ENCODE data around the gene SLC19A2. TPM values are rescaled to one million over a fixed set of nuclear protein-coding genes. Genes with fewer than 3 reads are reported as not detected.

The SLC19A2 gene
- total RNA-seq, 1 experiment from 2014 or later = 4.9 TPM

DNA sequence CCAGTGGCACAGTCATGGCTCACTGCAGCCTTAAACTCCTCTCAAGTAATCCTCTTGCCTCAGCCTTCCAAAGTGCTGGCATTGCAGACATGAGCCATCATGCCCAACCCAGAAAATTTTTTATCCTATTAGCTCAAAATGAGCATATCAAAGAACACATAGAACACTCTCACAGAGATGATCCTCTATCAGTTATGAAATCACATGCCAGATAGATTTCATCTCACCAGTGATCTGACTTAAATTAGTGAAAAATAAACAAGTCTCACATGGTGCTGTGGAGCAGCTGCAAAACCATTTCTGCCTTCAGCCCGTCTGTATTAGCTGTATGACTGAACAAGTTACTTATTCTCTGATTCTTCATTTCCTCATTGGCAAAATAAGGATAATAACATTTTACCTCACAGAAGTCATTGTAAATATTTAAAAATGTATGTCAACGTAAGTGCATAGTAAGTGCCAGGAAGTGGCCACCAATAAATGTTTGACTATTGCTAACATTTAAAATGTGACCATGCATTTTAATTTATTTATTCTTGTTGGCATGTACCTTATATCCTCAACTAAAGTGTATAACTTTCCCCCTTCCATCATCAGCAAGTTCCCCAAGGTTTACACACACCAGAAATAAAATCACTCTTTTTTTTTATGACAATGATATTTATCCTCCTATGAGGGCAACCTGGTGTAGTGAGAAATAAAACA lies 29.0 kb upstream of the SLC19A2 start:
- H3K4me1 ChIP-seq (replicated peaks; ENCODE audit: insufficient read depth) = peaks cover 42% of the 10 kb centered on the region
- H3K9me3 ChIP-seq (ENCODE audit: insufficient read depth, low read depth) = 0 out of 2 replicates have a peak, but pooled peaks cover 4% of the 10 kb centered on the region
- no peaks in the 10 kb centered on the region for H3K9me2 ChIP-seq (ENCODE audit: insufficient read depth)
- H3K79me2 ChIP-seq (ENCODE audit: low read depth) = no peaks in the 10 kb centered on the region
- ChIA-PET CTCF (no interaction called here), POLR2A (ENCODE audit: unreplicated experiment) (no interaction called here)
- DNase-seq = no peak
- no peaks in the 10 kb centered on the region for H4K20me1 ChIP-seq (ENCODE audit: insufficient read depth)
- H2AFZ ChIP-seq = no peak overlapping the region
- no peak overlapping the region for H3K4me3 ChIP-seq
- no peaks in the 10 kb centered on the region for H3K27me3 ChIP-seq (ENCODE audit: insufficient read depth, low read depth)
- H3K36me3 ChIP-seq (ENCODE audit: low read depth) = no peaks in the 10 kb centered on the region
- TF ChIP-seq, protein P1, sequence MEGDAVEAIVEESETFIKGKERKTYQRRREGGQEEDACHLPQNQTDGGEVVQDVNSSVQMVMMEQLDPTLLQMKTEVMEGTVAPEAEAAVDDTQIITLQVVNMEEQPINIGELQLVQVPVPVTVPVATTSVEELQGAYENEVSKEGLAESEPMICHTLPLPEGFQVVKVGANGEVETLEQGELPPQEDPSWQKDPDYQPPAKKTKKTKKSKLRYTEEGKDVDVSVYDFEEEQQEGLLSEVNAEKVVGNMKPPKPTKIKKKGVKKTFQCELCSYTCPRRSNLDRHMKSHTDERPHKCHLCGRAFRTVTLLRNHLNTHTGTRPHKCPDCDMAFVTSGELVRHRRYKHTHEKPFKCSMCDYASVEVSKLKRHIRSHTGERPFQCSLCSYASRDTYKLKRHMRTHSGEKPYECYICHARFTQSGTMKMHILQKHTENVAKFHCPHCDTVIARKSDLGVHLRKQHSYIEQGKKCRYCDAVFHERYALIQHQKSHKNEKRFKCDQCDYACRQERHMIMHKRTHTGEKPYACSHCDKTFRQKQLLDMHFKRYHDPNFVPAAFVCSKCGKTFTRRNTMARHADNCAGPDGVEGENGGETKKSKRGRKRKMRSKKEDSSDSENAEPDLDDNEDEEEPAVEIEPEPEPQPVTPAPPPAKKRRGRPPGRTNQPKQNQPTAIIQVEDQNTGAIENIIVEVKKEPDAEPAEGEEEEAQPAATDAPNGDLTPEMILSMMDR (conservative IDR thresholded peaks at IDR 0.05) = no peak
- no peak for TF ChIP-seq EZH2 (IDR thresholded peaks at IDR 0.05; ENCODE audit: low read depth)
- no TSS peak for BruUV-seq (replicated peaks)
- no peak overlapping the region for H3K4me2 ChIP-seq
- intact Hi-C loops (cut with micrococcal nuclease; ENCODE audit: unreplicated experiment) = no loop called here
- H3K27ac ChIP-seq = no peak overlapping the region
- H3F3A ChIP-seq (ENCODE audit: insufficient read depth, low read depth) = peaks cover 22% of the 10 kb centered on the region

DNA sequence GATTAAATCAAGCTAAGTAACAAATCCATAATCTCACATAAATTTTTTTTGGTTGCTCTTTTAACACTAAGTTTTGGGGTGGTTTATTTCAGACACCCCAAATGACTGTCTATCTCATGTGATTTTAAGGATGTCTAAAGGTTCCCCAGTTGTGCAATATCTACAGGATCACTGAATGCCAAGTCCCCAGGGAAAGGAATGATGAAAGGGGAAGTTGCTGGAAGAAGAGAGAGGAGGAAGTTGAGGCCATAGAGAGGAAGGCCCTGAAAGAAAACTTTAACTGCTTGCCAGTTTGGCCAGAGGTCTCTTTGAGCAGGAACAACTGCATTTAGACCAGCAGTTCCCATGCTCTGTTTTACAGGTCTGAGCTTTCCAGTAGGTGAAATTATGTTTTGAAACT lies 27.5 kb upstream of the SLC19A2 start:
- Histone ChIP-seq H3K27me3 (ENCODE audit: insufficient read depth, low read depth) (no peaks in the 10 kb centered on the region), H2AFZ (no peak overlapping the region), H4K20me1 (ENCODE audit: insufficient read depth) (no peaks in the 10 kb centered on the region), H3K9me3 (ENCODE audit: insufficient read depth, low read depth) (0 out of 2 replicates have a peak, but pooled peaks cover 4% of the 10 kb centered on the region), H3K4me2 (0 out of 2 replicates have a peak overlapping the region, but pooled peaks have one; percentile 9), H3F3A (ENCODE audit: insufficient read depth, low read depth) (peaks cover 22% of the 10 kb centered on the region), H3K36me3 (ENCODE audit: low read depth) (no peaks in the 10 kb centered on the region), H3K4me3 (no peak overlapping the region), H3K27ac (peak overlapping the region; percentile 14; the same call in 1 of the 2 replicates), H3K9me2 (ENCODE audit: insufficient read depth) (no peaks in the 10 kb centered on the region), H3K79me2 (ENCODE audit: low read depth) (no peaks in the 10 kb centered on the region), H3K4me1 (replicated peaks; ENCODE audit: insufficient read depth) (peaks cover 42% of the 10 kb centered on the region)
- ChIA-PET POLR2A (ENCODE audit: unreplicated experiment) (no interaction called here), CTCF (no interaction called here)
- intact Hi-C loops (cut with micrococcal nuclease; ENCODE audit: unreplicated experiment) = no loop called here
- no peak for TF ChIP-seq EZH2 (IDR thresholded peaks at IDR 0.05; ENCODE audit: low read depth)
- TF ChIP-seq, protein P1 (conservative IDR thresholded peaks at IDR 0.05) = no peak
- no peak for DNase-seq
- BruUV-seq (replicated peaks) = no TSS peak

DNA sequence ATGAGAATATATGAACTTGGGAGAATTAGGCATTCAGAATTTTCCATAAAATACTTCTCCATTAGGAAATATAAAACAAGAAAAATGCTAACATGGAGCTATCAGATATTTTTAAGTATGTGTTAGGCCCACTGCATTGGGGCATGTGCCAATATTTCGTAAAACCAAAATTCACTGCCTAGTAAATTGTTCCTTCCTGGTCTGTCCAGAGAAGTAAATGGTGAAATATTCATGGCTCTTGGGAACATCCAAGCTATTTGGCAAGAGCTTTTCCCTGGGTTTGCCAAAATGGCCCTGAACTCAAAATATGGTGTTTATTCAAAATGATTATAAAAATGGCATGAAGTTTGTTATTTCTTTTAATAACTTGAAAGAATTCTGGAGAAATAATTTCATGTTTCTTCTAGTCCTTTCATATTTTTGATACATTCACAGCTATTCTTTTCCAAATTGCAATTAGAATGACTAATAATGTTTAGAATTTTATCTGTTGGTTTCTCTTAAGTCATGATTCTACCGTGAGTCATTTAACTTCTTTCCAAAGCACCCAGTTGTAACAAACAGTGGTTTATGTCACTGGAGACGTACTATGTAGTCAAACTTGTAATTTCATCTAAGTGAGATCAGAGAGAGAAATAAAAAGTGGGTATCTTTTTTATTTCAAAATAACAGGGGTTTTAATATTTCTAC lies 25.7 kb upstream of the SLC19A2 start:
- Histone ChIP-seq H3K4me2 (peak overlapping the region; percentile 51), H3K27me3 (ENCODE audit: insufficient read depth, low read depth) (no peaks in the 10 kb centered on the region), H3K4me3 (no peak overlapping the region), H3K27ac (peak overlapping the region; percentile 81), H3K36me3 (ENCODE audit: low read depth) (no peaks in the 10 kb centered on the region), H3F3A (ENCODE audit: insufficient read depth, low read depth) (peaks cover 22% of the 10 kb centered on the region), H3K4me1 (replicated peaks; ENCODE audit: insufficient read depth) (peaks cover 30% of the 10 kb centered on the region), H3K9me2 (ENCODE audit: insufficient read depth) (no peaks in the 10 kb centered on the region), H2AFZ (no peak overlapping the region), H3K9me3 (ENCODE audit: insufficient read depth, low read depth) (0 out of 2 replicates have a peak, but pooled peaks cover 4% of the 10 kb centered on the region), H4K20me1 (ENCODE audit: insufficient read depth) (no peaks in the 10 kb centered on the region), H3K79me2 (ENCODE audit: low read depth) (no peaks in the 10 kb centered on the region)
- TF ChIP-seq EZH2 (IDR thresholded peaks at IDR 0.05; ENCODE audit: low read depth) = no peak
- TF ChIP-seq, protein P1 (conservative IDR thresholded peaks at IDR 0.05) = no peak
- intact Hi-C loops (cut with micrococcal nuclease; ENCODE audit: unreplicated experiment) = no loop called here
- DNase-seq = peak in 1 of 2 experiments; percentile 89
- ChIA-PET CTCF (interaction anchor here (0.5 to 0.6 kb wide), 3 partner anchors 32 to 1367 kb away, joined by 3 to 4 read pairs (median 4); no protein-coding TSS in a partner anchor), POLR2A (ENCODE audit: unreplicated experiment) (interaction anchor here (0.7 kb wide), 1 partner anchor 1488 kb away, joined by 6 read pairs; no protein-coding TSS in a partner anchor)
- BruUV-seq (replicated peaks) = no TSS peak

Data from PC-9 (cell line).